GM21367 (cell line): ENCODE results near the gene ORC4.

Experiments
- ATAC-seq: cut with Tn5 transposase; IDR thresholded peaks from one replicate; pipeline ENCODE4 v1.9.1; 2021; ENCODE audit not compliant: unreplicated experiment

ORC4 gene

GRCh38 chr2:148020111-148021058 lies at the start of gene ORC4:
Gene ORC4 (minus strand): TSS chr2:148020737. CDS start chr2:147975958, 44,779 bp downstream.
- ATAC-seq: peak; percentile 71

DNA sequence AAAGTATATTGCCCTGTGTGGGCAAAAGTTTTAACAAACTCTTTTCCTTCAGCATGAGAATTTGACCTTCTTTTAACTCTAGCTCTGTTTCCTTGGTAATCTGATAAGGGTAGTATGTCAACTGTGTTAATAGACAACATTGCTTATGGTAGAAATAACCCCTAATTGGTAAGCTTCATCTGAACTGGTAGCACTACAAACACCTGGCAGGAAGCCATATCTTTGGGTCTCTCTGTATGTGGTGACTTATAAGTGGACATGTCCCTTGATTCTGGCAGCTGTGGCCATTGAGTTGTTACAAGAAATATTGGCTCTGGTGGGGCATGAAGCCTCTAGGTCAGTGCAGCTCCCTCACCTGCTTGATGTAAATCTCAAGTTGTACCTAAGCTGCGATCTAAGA lies 47.3 kb upstream of the ORC4 start:
- no peak for ATAC-seq

DNA sequence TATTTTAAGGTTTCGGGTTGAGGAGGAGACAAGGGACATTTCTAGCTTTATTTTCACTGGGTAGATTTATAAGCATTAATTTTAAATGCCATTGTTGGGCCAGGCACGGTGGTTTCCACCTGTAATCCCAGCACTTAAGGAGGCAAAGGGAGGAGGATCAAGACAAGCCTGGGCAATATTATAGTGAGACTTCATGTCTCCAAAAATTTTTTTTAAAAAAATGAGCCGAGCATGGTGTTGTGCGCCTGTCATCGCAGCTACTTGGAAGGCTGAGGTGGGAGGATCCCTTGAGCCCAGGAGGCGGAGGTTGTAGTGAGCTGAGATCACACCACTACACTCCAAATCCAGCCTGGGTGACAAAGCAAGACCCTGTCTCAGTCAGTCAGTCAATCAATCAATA lies 45.4 kb upstream of the ORC4 start:
- ATAC-seq: no peak

- ATAC-seq: no peak
These were observed 43.1 kb upstream of the ORC4 start for GRCh38 chr2:148063633-148064032.

DNA sequence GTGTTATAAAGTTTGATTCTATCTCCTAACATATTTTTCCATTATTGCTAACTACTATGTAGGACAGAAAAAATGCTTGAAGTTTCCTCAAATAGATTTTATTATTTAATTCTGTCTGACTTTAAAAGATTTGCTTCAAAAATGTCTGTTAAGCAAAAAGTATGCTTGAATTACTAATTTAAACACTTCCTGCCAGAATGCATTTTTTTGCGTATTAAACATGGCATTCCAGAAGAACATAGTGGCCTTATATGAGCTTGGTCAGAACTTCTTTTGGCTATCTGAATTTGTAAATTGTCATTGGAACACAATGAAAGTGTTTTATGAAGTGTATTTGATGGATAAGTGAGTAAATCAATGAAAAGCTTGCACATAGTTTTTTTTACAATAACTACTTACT lies 38.1 kb upstream of the ORC4 start:
- ATAC-seq: no peak

- no peak for ATAC-seq
These were observed 32.1 kb upstream of the ORC4 start for GRCh38 chr2:148052687-148053086.

GRCh38 chr2:148049284-148049683 lies 28.7 kb upstream of the ORC4 start:
- ATAC-seq: no peak

- peak; percentile 57 for ATAC-seq
These were observed 28.1 kb upstream of the ORC4 start for GRCh38 chr2:148048475-148049221.

DNA sequence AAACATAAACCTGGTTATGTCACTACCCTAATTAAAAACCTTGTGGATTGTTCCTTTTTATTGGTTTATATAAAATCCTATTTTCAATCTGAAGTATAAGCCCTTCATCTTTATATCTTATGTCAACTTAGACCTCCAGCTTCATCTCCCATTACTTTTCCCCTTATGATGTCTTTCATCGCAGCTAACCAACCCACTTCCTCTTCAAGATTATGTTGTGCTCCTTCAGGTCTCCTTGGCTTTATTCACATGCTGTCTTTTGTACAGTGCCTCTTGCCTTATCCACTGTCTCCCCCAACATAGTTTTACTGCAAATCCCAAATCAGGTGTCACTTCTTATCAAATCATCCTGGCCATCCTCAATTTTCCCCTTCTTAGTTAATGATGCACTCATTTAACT lies 26.3 kb upstream of the ORC4 start:
- no peak for ATAC-seq

DNA sequence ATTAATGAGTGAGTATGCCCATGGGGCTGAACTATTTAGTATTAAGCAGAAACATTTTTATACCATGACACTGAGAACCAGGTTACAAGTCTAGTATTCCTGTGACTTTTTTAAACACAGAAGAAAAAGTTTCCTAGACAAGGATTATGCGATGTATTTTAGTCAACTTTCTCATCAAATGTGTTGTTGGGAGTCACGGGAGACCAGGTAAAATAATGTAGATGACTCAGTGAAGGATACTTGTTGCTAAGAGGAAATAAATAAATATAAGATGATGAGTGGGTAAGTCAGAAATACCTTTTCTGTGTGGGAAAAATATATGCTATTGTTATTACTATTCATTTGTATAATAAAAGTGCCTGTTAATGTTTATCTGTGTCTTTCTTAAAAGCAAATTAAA lies 23.8 kb upstream of the ORC4 start:
- no peak for ATAC-seq

- peak; percentile 72 for ATAC-seq
These were observed 21.7 kb upstream of the ORC4 start for GRCh38 chr2:148042219-148042618.

- no peak for ATAC-seq
These were observed 19.2 kb upstream of the ORC4 start for GRCh38 chr2:148039783-148040182.

DNA sequence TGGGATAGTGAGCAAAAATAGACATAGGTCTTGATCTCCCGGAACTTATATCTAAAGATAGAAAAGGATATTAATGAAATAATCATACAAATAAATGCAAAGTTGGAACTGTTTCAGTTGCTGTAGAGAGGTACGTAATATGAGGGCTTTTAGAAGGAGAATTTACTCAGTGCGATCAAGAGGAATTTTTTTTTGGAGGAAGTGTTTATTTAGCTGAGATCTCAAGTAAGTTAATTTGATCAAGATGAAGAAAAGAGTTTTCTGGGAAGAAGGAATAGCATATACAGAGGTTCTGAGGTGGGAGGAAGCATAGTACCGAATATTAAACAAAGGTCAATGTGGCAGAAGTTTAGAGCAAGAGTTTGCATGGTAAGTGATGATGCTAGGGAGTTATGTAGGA lies 11.7 kb upstream of the ORC4 start:
- ATAC-seq: no peak

- no peak for ATAC-seq
These were observed 10.6 kb upstream of the ORC4 start for GRCh38 chr2:148031152-148031551.

- no peak for ATAC-seq
These were observed 8.2 kb upstream of the ORC4 start for GRCh38 chr2:148028781-148029180.

DNA sequence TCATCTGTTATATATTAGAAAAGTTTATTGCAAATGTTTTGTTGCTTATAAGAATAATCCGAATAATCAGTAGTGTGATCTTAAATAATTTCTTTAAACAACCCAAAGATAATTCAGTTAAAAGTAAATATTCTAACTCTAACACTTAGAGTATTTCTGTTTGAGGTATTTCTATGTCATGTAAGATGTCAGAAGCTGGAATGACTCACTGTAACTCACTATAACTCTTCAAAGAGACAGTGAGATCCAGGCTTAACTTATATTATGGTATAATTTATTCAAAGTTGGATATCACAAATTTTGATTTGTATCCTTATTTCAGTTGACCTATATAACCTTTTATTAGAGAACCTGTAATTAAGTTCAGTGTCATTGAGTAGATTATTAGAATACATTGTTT lies 7.3 kb upstream of the ORC4 start:
- no peak for ATAC-seq

GRCh38 chr2:148026573-148026972 lies 6.0 kb upstream of the ORC4 start:
- no peak for ATAC-seq

DNA sequence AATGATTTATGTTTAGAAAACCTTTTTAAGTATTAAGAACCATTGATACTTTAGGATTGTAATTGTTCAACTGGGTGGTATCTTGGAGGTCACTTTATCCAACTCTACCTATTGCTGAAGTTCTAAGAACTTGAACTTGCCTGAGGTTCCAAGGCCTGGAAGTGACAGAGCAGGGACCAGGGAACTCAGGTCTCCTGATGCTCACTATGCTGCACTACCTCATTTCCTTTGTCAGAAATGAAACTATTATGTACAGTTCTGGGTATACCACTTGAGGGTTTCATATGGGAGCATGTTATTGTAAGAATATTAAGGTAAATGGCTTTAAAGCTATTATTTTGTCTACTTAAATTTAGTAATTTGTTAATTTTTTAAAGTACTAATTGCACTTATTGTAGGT lies 3.3 kb upstream of the ORC4 start:
- ATAC-seq: peak; percentile 41

DNA sequence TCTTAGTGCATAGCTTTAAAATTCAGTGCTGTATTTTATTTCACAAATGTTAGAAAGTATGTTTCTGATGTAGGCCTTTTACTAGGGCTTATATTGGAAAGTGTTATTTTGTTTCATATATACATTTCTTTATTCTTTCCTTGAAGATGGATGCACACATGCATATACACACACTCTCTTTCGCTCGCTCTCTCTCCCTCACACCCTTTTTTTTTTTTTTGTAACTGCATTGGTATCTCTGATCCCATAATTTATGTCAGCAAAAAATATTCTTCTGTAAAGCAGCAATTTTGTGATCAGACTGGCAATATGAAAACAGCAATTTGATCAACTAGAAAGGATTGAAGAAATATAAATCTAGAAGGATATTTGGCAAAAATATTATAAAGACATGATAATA lies 2.3 kb upstream of the ORC4 start:
- ATAC-seq: no peak

GRCh38 chr2:148022351-148022750 lies 1.8 kb upstream of the ORC4 start:
- ATAC-seq: no peak

GRCh38 chr2:148021886-148022285 lies 1.3 kb upstream of the ORC4 start:
- no peak for ATAC-seq
